GM10266 (cell line): ENCODE data around the gene TBC1D14.

Experiments
- DNase-seq: peaks from one replicate; pipeline ENCODE4 v3.0.0; 2012; ENCODE audit errors: extremely low spot score
- CTCF ChIP-seq: IDR thresholded peaks from 2 replicates; pipeline ENCODE4 v1.5.1; 2012; ENCODE audit warnings: mild to moderate bottlenecking, low read depth; ENCODE audit not compliant: control insufficient read depth, insufficient read depth; ENCODE audit errors: missing control alignments

The TBC1D14 gene

GRCh38 chr4:7066493-7066892 is 156.9 kb downstream of the TBC1D14 start:
- no peak for TF ChIP-seq CTCF

GRCh38 chr4:7067126-7067451 is 157.5 kb downstream of the TBC1D14 start:
- no peak for DNase-seq
- TF ChIP-seq CTCF: no peak

More at GRCh38 chr4:7066493-7066892, 156.9 kb downstream of the TBC1D14 start:
- no peak for DNase-seq

GRCh38 chr4:7067452-7068278 is 158.0 kb downstream of the TBC1D14 start, which contains the start of gene GRPEL1:
Gene GRPEL1, minus strand, starts transcription at chr4:7068064. Its CDS starts 32 bp downstream, at chr4:7068032.
- DNase-seq: peak; percentile 99
- TF ChIP-seq CTCF: no peak

DNA sequence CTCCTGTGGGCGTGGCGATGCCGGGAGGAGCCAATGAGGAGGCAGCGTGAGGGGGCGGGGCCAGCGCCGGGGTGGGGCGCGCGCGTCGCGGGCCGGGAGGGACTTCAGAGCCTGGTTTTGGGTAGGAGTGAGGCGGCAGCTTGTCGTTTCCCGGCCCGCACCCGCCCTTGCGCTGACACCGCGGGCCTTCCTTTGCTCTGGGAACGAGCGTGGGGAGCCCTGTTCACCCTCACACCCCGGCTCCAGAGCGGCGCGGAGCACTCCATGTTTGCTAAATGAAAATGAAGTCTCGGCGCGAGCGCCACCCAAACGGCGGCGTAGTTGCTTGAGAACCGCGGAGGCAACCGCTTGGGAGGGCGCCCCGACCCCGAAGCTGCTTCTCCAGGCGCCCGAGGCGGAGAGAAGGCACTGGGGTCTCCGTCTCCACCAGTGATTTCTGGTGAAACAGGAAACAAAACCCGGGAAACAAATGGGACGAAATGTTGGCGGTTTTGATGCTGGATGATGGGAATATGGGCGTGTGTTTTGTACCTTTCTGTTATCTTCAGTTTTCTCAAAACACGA is 158.7 kb downstream of the TBC1D14 start:
- no peak for DNase-seq

GRCh38 chr4:7068883-7069282 is 159.3 kb downstream of the TBC1D14 start:
- DNase-seq: no peak
- TF ChIP-seq CTCF: no peak

More for the DNA sequence above, 158.7 kb downstream of the TBC1D14 start:
- TF ChIP-seq CTCF: no peak

DNA sequence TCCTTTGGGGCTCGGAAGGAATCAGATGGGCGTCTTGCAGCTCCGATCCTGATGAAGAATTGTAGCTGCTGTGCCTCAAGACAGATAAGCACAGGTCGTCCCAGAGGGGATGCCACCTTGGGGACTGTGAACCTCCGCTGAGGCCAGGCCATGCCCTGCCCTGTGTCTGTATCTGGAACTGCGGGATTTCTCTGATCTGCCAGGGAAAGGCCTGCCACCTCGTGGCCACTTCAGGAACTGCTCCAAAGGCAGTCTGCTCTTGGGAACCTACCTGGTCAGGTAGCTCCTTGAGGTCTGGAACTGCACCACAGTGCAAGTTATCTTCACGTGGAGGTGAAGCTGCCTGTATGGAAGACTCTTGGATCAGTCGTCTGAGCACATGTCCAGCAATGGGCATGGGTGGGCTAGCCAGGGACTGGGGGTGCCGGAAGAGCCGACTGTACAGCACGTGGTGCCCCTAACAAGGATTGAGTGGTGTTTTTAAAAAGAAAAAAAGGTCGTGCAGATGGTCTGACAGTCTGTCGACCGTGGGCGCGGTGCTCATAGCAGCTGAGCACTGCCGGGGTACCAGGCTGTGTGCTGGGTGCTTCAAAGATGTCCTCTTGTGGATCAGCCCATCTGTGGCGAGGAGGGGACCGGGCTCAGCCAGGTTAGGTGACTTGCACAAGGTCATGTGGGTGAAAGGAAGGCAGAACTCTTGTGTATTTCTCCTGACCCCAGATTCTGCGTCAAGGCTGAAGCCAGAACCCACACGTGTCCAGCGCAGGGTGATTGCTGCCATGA is 161.3 kb downstream of the TBC1D14 start:
- TF ChIP-seq CTCF: peak; percentile 98
- peak; percentile 83 for DNase-seq
